HG03108 (cell line): ENCODE data around the gene AMMECR1.
"Not testable (repeated sequence)": the region's sequence is repeated elsewhere in the genome, so short reads cannot be mapped to it uniquely, and the experiment has no call there.

Source experiments
- ATAC-seq: cut with Tn5 transposase; IDR thresholded peaks from one replicate; pipeline ENCODE4 v1.9.1; 2021; ENCODE audit warnings: moderate library complexity; ENCODE audit not compliant: unreplicated experiment

Gene AMMECR1

GRCh38 chrX:110317820-110318663, at the start of gene AMMECR1:
Gene AMMECR1 (minus strand): TSS chrX:110318085. CDS start chrX:110318071, 14 bp downstream.
- peak; percentile 57 for ATAC-seq

- ATAC-seq = no peak
Observed at GRCh38 chrX:110363244-110363643, 45.4 kb upstream of the AMMECR1 start.

GRCh38 chrX:110359273-110359672, 41.4 kb upstream of the AMMECR1 start:
- no peak for ATAC-seq

- no peak for ATAC-seq
Observed at GRCh38 chrX:110358548-110358947, 40.7 kb upstream of the AMMECR1 start, which contains the start of gene RTL9. Gene RTL9 (plus strand): TSS chrX:110358848. CDS start chrX:110450618, 91,770 bp downstream.

GRCh38 chrX:110346681-110347080, 28.8 kb upstream of the AMMECR1 start:
- no peak for ATAC-seq

- peak; percentile 66 for ATAC-seq
Observed at GRCh38 chrX:110341189-110342035, 23.5 kb upstream of the AMMECR1 start.

GRCh38 chrX:110338935-110339334, 21.1 kb upstream of the AMMECR1 start:
- ATAC-seq = no peak

- not testable (repeated sequence) for ATAC-seq
Observed at GRCh38 chrX:110333458-110333857, 15.6 kb upstream of the AMMECR1 start.

- ATAC-seq = no peak
Observed at GRCh38 chrX:110331444-110332030, 13.7 kb upstream of the AMMECR1 start.

GRCh38 chrX:110328613-110329012, 10.7 kb upstream of the AMMECR1 start:
- not testable (repeated sequence) for ATAC-seq

GRCh38 chrX:110327336-110327735, 9.5 kb upstream of the AMMECR1 start:
- no peak for ATAC-seq

GRCh38 chrX:110326712-110327111, 8.8 kb upstream of the AMMECR1 start:
- no peak for ATAC-seq

- ATAC-seq = no peak
Observed at GRCh38 chrX:110322603-110323002, 4.7 kb upstream of the AMMECR1 start.

GRCh38 chrX:110321670-110322069, 3.8 kb upstream of the AMMECR1 start:
- no peak for ATAC-seq

- ATAC-seq = no peak
Observed at GRCh38 chrX:110321081-110321480, 3.2 kb upstream of the AMMECR1 start.

GRCh38 chrX:110320381-110320987, 2.6 kb upstream of the AMMECR1 start:
- no peak for ATAC-seq

GRCh38 chrX:110318664-110318968, 731 bp upstream of the AMMECR1 start:
- no peak for ATAC-seq

GRCh38 chrX:110317061-110317819, 645 bp downstream of the AMMECR1 start:
- peak; percentile 12 for ATAC-seq

- ATAC-seq = no peak
Observed at GRCh38 chrX:110316351-110317060, 1.4 kb downstream of the AMMECR1 start.

- ATAC-seq = no peak
Observed at GRCh38 chrX:110315551-110315950, 2.3 kb downstream of the AMMECR1 start.
